Measurements from ENCODE around the gene PCNX2.

The PCNX2 gene

DNA sequence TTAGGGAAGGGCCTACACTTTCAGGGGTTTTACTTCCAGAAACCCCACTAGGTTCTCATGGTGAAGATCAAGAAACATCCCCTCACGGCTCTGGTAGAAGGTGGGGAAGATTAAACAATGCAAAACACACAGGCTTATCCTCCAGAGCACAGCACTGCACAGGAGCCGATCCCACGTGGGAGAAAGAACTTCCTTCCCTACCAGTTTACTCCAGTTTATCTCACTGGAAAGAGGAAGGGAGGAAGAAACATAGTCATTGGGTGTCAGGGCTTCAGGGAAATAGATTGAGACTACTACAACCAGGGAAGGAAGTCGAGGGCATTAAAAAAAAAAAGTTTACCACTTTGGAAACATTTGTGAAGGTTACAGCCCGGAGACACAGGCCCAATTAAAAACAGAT is 180.7 kb downstream of the PCNX2 start:
- no peak for DNase-seq
- no peaks in the 10 kb centered on the region for H3K9me2 ChIP-seq (replicated peaks; ENCODE audit: insufficient read depth, low read length)

GRCh38 chr1:233114159-233114558 is 181.4 kb downstream of the PCNX2 start:
- Histone ChIP-seq H3K4me2 (ENCODE audit: low read depth, low read length) (no peak overlapping the region), H3K4me3 (ENCODE audit: low read length) (no peak overlapping the region), H3K9me2 (replicated peaks; ENCODE audit: insufficient read depth, low read length) (no peaks in the 10 kb centered on the region), H2AFZ (ENCODE audit: low read length) (no peak overlapping the region), H3K4me1 (ENCODE audit: low read length) (no peaks in the 10 kb centered on the region), H3K27ac (ENCODE audit: low read length) (no peak overlapping the region), H4K20me1 (ENCODE audit: insufficient read depth, low read length) (no peaks in the 10 kb centered on the region), H3K27me3 (replicated peaks; ENCODE audit: insufficient read depth, low read length) (no peaks in the 10 kb centered on the region), H3K9me3 (replicated peaks; ENCODE audit: insufficient read depth, low read length) (no peaks in the 10 kb centered on the region), H3K79me2 (ENCODE audit: low read length) (no peaks in the 10 kb centered on the region), H3K9ac (ENCODE audit: low read length) (no peak overlapping the region), H3K36me3 (replicated peaks; ENCODE audit: insufficient read depth, low read length) (no peaks in the 10 kb centered on the region), H3F3A (ENCODE audit: insufficient read depth, low read length) (no peaks in the 10 kb centered on the region)
- no peak for DNase-seq
- no peak for TF ChIP-seq EZH2 (optimal IDR thresholded peaks at IDR 0.05; ENCODE audit: low read depth, low read length)
- no peak for TF ChIP-seq EZH2phosphoT487 (IDR thresholded peaks at IDR 0.05; ENCODE audit: low read length)
- TF ChIP-seq, protein P1, sequence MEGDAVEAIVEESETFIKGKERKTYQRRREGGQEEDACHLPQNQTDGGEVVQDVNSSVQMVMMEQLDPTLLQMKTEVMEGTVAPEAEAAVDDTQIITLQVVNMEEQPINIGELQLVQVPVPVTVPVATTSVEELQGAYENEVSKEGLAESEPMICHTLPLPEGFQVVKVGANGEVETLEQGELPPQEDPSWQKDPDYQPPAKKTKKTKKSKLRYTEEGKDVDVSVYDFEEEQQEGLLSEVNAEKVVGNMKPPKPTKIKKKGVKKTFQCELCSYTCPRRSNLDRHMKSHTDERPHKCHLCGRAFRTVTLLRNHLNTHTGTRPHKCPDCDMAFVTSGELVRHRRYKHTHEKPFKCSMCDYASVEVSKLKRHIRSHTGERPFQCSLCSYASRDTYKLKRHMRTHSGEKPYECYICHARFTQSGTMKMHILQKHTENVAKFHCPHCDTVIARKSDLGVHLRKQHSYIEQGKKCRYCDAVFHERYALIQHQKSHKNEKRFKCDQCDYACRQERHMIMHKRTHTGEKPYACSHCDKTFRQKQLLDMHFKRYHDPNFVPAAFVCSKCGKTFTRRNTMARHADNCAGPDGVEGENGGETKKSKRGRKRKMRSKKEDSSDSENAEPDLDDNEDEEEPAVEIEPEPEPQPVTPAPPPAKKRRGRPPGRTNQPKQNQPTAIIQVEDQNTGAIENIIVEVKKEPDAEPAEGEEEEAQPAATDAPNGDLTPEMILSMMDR (IDR thresholded peaks at IDR 0.05; ENCODE audit: low read length) = no peak

More for the DNA sequence above, 180.7 kb downstream of the PCNX2 start:
- Histone ChIP-seq H3F3A (ENCODE audit: insufficient read depth, low read length) (no peaks in the 10 kb centered on the region), H4K20me1 (ENCODE audit: insufficient read depth, low read length) (no peaks in the 10 kb centered on the region), H2AFZ (ENCODE audit: low read length) (no peak overlapping the region), H3K4me3 (ENCODE audit: low read length) (no peak overlapping the region), H3K4me1 (ENCODE audit: low read length) (no peaks in the 10 kb centered on the region), H3K27me3 (replicated peaks; ENCODE audit: insufficient read depth, low read length) (no peaks in the 10 kb centered on the region), H3K36me3 (replicated peaks; ENCODE audit: insufficient read depth, low read length) (no peaks in the 10 kb centered on the region), H3K9me3 (replicated peaks; ENCODE audit: insufficient read depth, low read length) (no peaks in the 10 kb centered on the region), H3K79me2 (ENCODE audit: low read length) (no peaks in the 10 kb centered on the region), H3K4me2 (ENCODE audit: low read depth, low read length) (no peak overlapping the region), H3K27ac (ENCODE audit: low read length) (no peak overlapping the region), H3K9ac (ENCODE audit: low read length) (no peak overlapping the region)
- TF ChIP-seq EZH2 (optimal IDR thresholded peaks at IDR 0.05; ENCODE audit: low read depth, low read length) (no peak), EZH2phosphoT487 (IDR thresholded peaks at IDR 0.05; ENCODE audit: low read length) (no peak)
- TF ChIP-seq, protein P1 (IDR thresholded peaks at IDR 0.05; ENCODE audit: low read length) = no peak

DNA sequence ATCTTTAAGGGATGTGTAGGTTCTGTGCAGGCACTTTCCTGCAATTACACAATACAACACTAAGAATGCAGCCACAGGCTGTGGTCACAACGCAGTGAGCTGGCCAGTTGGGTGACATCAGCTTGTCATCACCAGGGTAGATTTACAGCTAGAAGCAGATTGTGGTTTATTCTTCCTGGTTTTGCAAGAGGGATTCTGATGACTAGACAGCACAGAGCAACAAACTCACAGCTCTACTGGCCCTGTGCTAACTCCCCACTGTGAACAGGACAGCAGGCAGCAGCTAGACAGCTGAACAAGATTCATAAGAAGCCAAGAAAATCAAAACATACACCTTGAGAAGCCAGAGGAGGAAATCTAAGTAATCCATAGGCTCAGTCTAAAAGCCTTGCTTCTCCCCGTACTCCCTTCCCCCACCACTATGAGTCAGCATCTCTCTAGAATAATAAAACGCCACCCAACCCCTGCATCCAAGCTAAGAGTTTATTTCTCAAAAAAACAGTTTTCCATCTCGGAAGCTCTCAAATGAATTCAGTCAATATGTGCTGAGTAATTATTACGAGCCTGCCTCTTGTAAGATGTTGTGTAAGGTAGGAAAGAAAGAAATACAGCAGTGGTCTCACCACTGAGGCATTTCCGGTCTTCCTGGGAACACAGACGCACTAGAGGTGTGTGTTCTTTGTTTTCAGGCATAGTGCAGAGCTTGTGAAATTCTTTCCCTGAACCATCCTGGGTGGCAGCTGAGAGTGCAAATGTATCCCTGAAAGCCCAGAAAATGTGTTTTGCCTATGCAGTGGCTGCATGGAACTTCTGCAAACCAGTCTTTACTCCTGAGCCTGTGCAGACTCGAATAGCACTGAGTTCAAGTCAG is 182.3 kb downstream of the PCNX2 start:
- Histone ChIP-seq H3K79me2 (ENCODE audit: low read length) (no peaks in the 10 kb centered on the region), H2AFZ (ENCODE audit: low read length) (no peak overlapping the region), H3F3A (ENCODE audit: insufficient read depth, low read length) (no peaks in the 10 kb centered on the region), H3K4me2 (ENCODE audit: low read depth, low read length) (no peak overlapping the region), H4K20me1 (ENCODE audit: insufficient read depth, low read length) (no peaks in the 10 kb centered on the region), H3K9me2 (replicated peaks; ENCODE audit: insufficient read depth, low read length) (no peaks in the 10 kb centered on the region), H3K27ac (ENCODE audit: low read length) (no peak overlapping the region), H3K36me3 (replicated peaks; ENCODE audit: insufficient read depth, low read length) (no peaks in the 10 kb centered on the region), H3K9ac (ENCODE audit: low read length) (no peak overlapping the region), H3K4me3 (ENCODE audit: low read length) (no peak overlapping the region), H3K9me3 (replicated peaks; ENCODE audit: insufficient read depth, low read length) (no peaks in the 10 kb centered on the region), H3K27me3 (replicated peaks; ENCODE audit: insufficient read depth, low read length) (no peaks in the 10 kb centered on the region), H3K4me1 (ENCODE audit: low read length) (no peaks in the 10 kb centered on the region)
- no peak for TF ChIP-seq EZH2phosphoT487 (IDR thresholded peaks at IDR 0.05; ENCODE audit: low read length)
- no peak for TF ChIP-seq EZH2 (optimal IDR thresholded peaks at IDR 0.05; ENCODE audit: low read depth, low read length)
- TF ChIP-seq, protein P1 (IDR thresholded peaks at IDR 0.05; ENCODE audit: low read length) = no peak
- no peak for DNase-seq
